GM21390 (cell line): Measurements from ENCODE around the gene WDR12.
A peak's percentile ranks its signal among the peaks of the same experiment; 100 is the strongest.
"Not testable (repeated sequence)": the region's sequence is repeated elsewhere in the genome, so short reads cannot be mapped to it uniquely, and the experiment has no call there.

Experiments
- ATAC-seq: cut with Tn5 transposase; IDR thresholded peaks from one replicate; pipeline ENCODE4 v1.9.1; 2021; ENCODE audit not compliant: unreplicated experiment

Gene WDR12

GRCh38 chr2:202885190-202885589, 26.3 kb downstream of the WDR12 start:
- no peak for ATAC-seq

DNA sequence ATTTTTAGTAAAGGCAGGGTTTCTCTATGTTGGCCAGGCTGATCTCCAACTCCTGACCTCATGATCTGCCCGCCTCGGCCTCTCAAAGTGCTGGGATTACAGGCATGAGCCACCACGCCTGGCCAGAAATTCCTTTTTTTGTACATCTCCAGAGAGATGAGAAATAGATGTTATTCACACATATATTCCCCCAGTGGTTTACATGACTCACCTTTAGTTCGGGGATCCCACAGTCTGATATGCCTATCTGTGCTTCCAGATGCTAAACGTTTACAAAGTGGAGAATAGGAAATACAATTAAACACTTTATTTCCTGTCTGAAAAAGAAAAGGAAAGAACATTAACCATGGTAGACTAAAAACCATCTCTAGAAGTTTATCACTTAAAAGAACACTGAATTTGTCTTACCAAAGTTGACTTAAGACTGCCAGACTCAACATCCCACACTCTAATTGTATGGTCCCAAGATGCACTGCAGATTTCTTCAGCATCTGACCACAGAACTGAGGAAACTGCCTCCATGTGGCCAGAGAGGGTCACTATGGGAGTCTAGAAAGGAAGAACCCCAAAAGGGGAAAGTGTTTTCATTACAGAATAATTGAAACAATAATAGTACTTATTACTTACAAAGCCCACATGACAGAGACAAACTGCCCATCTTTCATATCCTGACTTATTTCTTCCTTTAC, 27.3 kb downstream of the WDR12 start:
- no peak for ATAC-seq

DNA sequence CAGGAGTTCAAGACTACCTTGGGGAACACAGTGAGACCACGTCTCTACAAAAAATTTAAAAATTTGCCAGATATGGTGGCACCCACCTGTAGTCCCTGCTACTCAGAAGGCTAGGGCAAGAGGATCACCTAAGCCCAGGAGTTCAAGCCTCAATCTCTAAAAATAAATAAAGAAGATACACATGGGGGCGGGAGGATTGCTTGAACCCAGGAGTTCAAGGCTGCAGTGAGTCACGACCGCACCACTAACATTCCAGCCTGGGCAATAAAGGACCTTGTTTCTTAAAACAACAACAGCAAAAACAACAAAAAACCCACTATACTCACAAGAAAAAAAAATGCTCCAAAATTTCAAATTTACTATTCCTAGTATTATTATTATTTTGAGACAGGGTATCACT, 29.9 kb downstream of the WDR12 start:
- no peak for ATAC-seq

DNA sequence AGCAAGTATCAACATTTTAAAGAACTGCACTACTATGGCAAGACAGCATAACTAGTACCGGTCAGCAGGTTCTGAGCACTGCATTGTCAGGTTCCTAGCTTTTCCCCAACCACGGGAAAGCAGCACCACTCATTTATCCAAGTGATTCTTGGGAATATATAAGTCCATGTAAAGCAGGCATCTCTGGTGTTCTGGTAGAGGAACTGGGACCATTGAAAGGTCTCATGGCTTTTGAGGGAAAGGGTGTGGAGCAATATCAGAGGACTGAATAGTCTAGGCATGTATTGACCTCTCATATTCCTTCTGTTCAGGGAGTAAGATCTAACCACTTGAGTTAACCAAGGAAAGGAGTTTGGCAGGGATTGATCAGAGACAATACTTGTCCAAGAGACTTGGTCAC, 33.8 kb downstream of the WDR12 start:
- ATAC-seq, result no peak

GRCh38 chr2:202871300-202872141, 40.0 kb downstream of the WDR12 start, which contains the start of gene ICA1L:
Gene ICA1L, minus strand, starts transcription at chr2:202871766. Its CDS starts 42,757 bp downstream, at chr2:202829009.
- ATAC-seq, result peak; percentile 59

- peak; percentile 80 for ATAC-seq
Observed at GRCh38 chr2:202870431-202871299, 40.8 kb downstream of the WDR12 start.

DNA sequence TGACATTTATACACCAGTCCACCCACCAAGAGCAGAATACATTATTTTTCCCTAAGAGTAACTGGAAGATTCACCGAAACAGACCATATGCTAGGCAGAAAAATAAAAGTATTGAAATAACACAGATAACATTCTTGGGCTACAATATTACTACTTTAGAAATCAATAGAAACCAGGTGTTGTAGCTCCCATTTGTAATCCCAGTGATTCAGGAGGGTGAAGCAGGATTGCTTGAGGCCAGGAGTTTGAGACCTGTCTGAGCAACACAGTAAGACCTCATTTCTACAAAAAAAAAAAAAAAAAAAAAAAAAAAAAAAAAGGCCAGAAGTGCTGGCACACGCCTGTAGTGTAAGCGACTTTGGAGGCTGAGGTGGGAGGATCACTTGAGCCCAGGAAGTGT, 49.5 kb downstream of the WDR12 start:
- ATAC-seq, result no peak

DNA sequence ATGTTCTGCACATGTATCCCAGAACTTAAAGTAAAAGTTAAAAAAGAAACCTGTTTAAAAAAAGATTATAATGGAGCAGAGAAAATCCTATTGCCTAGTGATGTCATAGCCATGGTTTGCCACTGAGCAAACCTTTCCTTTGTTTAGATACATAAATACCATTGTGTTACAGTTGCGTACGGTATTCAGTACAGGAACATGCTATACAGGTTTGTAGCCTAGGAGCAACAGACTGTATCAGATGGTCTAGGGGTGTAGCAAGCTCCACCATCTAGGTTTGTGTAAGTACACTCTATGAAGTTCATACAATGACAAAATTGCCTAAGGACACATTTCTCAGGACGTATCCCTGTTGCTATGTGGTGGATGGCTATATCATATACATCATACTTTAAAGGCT, 52.9 kb downstream of the WDR12 start:
- no peak for ATAC-seq

DNA sequence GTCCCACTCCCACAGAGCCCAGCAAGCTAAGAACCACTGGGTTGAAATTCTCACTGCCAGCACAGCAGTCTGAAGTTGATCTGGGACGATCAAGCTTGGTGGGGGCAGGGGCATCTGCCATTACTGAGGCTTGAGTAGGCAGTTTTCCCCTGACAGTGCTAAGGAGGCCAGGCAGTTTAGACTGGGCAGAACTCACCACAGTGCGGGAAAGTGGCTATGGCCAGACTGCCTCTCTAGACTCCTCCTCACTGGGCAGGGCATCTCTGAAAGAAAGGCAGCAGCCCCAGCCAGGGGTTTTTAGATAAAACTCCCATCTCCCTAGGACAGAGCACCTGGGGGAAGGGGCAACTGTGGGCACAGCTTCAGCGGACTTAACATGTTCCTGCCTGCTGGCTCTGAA, 62.1 kb downstream of the WDR12 start:
- ATAC-seq, result not testable (repeated sequence)

GRCh38 chr2:202848813-202849212, 62.7 kb downstream of the WDR12 start:
- ATAC-seq, result no peak

DNA sequence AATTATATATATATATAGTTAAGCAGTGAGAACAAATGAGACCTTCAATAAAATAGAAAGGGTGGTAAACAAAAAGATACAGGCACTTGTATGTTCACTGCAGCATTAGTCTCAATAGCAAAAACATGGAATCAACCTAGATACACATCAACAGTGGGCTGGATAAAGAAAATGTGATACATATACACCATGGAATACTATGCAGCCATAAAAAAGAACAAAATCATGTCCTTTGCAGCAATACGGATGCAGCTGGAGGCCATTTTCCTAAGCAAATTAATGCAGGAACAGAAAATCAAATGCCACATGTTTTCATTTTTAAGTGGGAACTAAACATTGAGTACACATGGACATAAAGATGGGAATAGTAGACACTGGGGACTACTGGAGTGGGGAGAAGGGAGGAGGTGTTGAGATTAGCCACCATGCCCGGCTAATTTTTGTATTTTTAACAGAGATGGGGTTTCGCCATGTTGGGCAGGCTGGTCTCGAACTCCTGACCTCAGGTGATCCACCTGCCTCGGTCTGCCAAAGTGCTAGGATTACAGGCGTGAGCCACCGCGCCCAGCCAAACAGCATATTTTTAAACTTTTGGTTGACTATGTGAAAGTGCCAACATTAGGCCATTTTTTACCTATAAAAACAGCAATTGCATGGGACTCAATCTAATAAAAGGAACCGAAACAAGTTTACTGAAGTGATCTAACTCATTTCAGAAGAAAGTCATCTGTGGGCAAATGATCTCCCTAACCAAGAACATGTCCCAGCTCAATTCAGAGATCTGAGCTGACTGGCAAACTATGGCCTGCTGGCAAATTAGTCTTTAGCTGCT, 63.6 kb downstream of the WDR12 start:
- no peak for ATAC-seq

- ATAC-seq, result no peak
Observed at GRCh38 chr2:202844656-202845055, 66.8 kb downstream of the WDR12 start.

GRCh38 chr2:202842690-202843089, 68.8 kb downstream of the WDR12 start:
- ATAC-seq, result no peak

GRCh38 chr2:202841090-202841867, 70.2 kb downstream of the WDR12 start:
- no peak for ATAC-seq

- ATAC-seq, result peak; percentile 51
Observed at GRCh38 chr2:202831242-202832220, 79.9 kb downstream of the WDR12 start.

DNA sequence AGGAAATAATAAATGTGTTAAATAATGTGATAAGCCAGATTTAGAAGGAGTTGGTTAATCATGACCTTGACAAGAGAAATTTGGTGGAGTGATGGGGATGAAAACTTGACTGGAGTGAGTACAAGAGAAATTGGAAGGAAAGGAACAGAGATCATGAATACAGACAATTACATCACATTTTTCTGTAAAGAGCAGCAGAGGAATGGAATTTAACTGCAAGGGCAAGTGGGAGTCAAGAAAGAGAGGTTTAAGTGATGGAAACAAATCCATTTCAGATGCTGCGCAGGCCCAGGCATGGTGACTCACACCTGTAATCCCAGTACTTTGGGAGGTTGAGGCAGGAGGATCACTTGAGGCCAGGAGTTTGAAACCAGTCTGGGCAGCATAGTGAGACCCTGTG, 86.6 kb downstream of the WDR12 start:
- ATAC-seq, result no peak
